OCI-LY1 (cell line): ENCODE data around the gene COPS2.

Source experiments
- H2AFZ ChIP-seq: fragments of 200-600 bp; sonication (generic), shearing (Covaris generic); 2 replicates; pipeline ENCODE4 v1.6.0; 2014; ENCODE audit warnings: antibody characterized with exemption, mild to moderate bottlenecking, low read length
- H3F3A ChIP-seq: fragments of 200-600 bp; sonication (generic), shearing (Covaris generic); 2 replicates; pipeline ENCODE4 v1.6.0; 2014; ENCODE audit warnings: mild to moderate bottlenecking, antibody characterized with exemption, low read length, moderate library complexity; ENCODE audit not compliant: insufficient read depth
- H3K27ac ChIP-seq: fragments of 200-600 bp; sonication (generic); 2 replicates; pipeline ENCODE4 v1.5.1; 2014; ENCODE audit warnings: low read length, mixed run types, mild to moderate bottlenecking, low read depth; ENCODE audit not compliant: poor library complexity, severe bottlenecking
- H3K27me3 ChIP-seq: fragments of 200-600 bp; sonication (generic); 2 replicates; pipeline ENCODE4 v1.6.0; 2014; ENCODE audit warnings: antibody characterized with exemption, mild to moderate bottlenecking, low read length, moderate library complexity; ENCODE audit not compliant: insufficient read depth
- H3K36me3 ChIP-seq: fragments of 200-600 bp; sonication (generic); 2 replicates; pipeline ENCODE4 v1.6.1; 2014; ENCODE audit warnings: mild to moderate bottlenecking, antibody characterized with exemption, low read length, moderate library complexity, mixed read lengths; ENCODE audit not compliant: insufficient read depth
- H3K4me1 ChIP-seq: fragments of 200-600 bp; sonication (generic); 2 replicates; pipeline ENCODE4 v1.5.1; 2014; ENCODE audit warnings: mild to moderate bottlenecking, low read length, moderate library complexity; ENCODE audit not compliant: insufficient read depth, severe bottlenecking
- H3K4me2 ChIP-seq: fragments of 200-600 bp; sonication (generic), shearing (Covaris generic); 2 replicates; pipeline ENCODE4 v1.6.1; 2014; ENCODE audit warnings: low read length
- H3K4me3 ChIP-seq: fragments of 200-600 bp; sonication (generic); 2 replicates; pipeline ENCODE4 v1.5.1; 2014; ENCODE audit warnings: low read length, low read depth, mild to moderate bottlenecking, mixed read lengths; ENCODE audit not compliant: poor library complexity, severe bottlenecking
- H3K79me2 ChIP-seq: fragments of 200-600 bp; shearing (Covaris generic); 2 replicates; pipeline ENCODE4 v1.6.1; 2016; ENCODE audit warnings: mixed run types, low read length, mixed read lengths; ENCODE audit not compliant: insufficient read depth
- H3K9ac ChIP-seq: fragments of 200-600 bp; sonication (generic), shearing (Covaris generic); 2 replicates; pipeline ENCODE4 v1.6.1; 2014; ENCODE audit warnings: mild to moderate bottlenecking, low read length, mixed read lengths
- H3K9me2 ChIP-seq: fragments of 200-600 bp; sonication (generic), shearing (Covaris generic); 2 replicates; pipeline ENCODE4 v1.6.1; 2014; ENCODE audit warnings: low read depth, mild to moderate bottlenecking, low read length, mixed read lengths
- H3K9me3 ChIP-seq: fragments of 200-600 bp; shearing (Covaris generic); 2 replicates; pipeline ENCODE4 v1.6.1; 2014; ENCODE audit warnings: low read length, mixed read lengths
- H4K20me1 ChIP-seq: fragments of 200-600 bp; sonication (generic), shearing (Covaris generic); 2 replicates; pipeline ENCODE4 v1.6.0; 2016; ENCODE audit warnings: mild to moderate bottlenecking, low read length; ENCODE audit not compliant: insufficient read depth
- CTCF ChIP-seq: fragments of 200-600 bp; sonication (generic), shearing (Covaris generic); IDR thresholded peaks from 2 replicates; pipeline ENCODE4 v1.5.1; 2017; ENCODE audit warnings: mild to moderate bottlenecking, antibody characterized with exemption, low read length, moderate library complexity, mixed read lengths
- EZH2 ChIP-seq: fragments of 200-600 bp; sonication (generic), shearing (Covaris generic); IDR thresholded peaks from 2 replicates; pipeline ENCODE4 v1.8.0; 2017; ENCODE audit warnings: borderline replicate concordance, mixed run types, mild to moderate bottlenecking, antibody characterized with exemption, low read length, moderate library complexity, mixed read lengths

Gene COPS2

DNA sequence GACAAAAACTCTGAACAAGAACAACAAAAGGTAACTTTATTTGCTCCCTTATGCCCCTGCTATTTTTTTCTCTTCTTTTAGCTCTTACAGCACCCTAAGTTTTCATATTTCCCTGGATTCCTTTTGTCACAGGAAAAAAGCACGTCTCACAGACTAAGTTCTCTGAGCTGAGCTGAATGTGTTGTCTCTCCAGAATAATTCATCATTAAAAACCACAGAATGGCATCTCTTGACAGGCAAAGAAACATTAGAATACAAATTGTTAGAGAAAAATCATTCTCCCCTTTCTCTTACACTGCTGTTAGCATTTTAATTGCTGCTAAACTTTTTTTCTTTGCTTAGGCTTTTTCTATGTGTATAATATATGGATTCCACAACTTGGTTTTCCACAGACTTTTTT, 60.5 kb downstream of the COPS2 start:
- no peak overlapping the region for H3K4me3 ChIP-seq
- no peak overlapping the region for H3K4me2 ChIP-seq
- H2AFZ ChIP-seq, result no peak overlapping the region
- H3K9me2 ChIP-seq, result no peaks in the 10 kb centered on the region
- H4K20me1 ChIP-seq, result no peaks in the 10 kb centered on the region
- TF ChIP-seq EZH2 (no peak), CTCF (no peak)
- no peak overlapping the region for H3K27ac ChIP-seq
- no peaks in the 10 kb centered on the region for H3F3A ChIP-seq
- H3K9ac ChIP-seq, result no peak overlapping the region
- no peaks in the 10 kb centered on the region for H3K27me3 ChIP-seq
- no peaks in the 10 kb centered on the region for H3K79me2 ChIP-seq
- H3K9me3 ChIP-seq, result no peaks in the 10 kb centered on the region
- H3K4me1 ChIP-seq, result no peaks in the 10 kb centered on the region
- peaks cover 4% of the 10 kb centered on the region for H3K36me3 ChIP-seq

- H3K9me2 ChIP-seq, result no peaks in the 10 kb centered on the region
- no peaks in the 10 kb centered on the region for H3K4me1 ChIP-seq
- H3K4me3 ChIP-seq, result no peak overlapping the region
- H3K4me2 ChIP-seq, result no peak overlapping the region
- H3K9me3 ChIP-seq, result no peaks in the 10 kb centered on the region
- H4K20me1 ChIP-seq, result no peaks in the 10 kb centered on the region
- H2AFZ ChIP-seq, result no peak overlapping the region
- H3K36me3 ChIP-seq, result no peaks in the 10 kb centered on the region
- H3K9ac ChIP-seq, result no peak overlapping the region
- TF ChIP-seq EZH2 (no peak), CTCF (no peak)
- no peak overlapping the region for H3K27ac ChIP-seq
- no peaks in the 10 kb centered on the region for H3K79me2 ChIP-seq
- H3K27me3 ChIP-seq, result no peaks in the 10 kb centered on the region
- H3F3A ChIP-seq, result no peaks in the 10 kb centered on the region
These were observed 61.9 kb downstream of the COPS2 start for GRCh38 chr15:49093252-49094105.

GRCh38 chr15:49088996-49089395, 66.4 kb downstream of the COPS2 start:
- Histone ChIP-seq H3K4me2 (no peak overlapping the region), H3K4me3 (no peak overlapping the region), H3K79me2 (no peaks in the 10 kb centered on the region), H3K9ac (no peak overlapping the region), H3F3A (no peaks in the 10 kb centered on the region), H3K4me1 (no peaks in the 10 kb centered on the region), H3K9me3 (no peaks in the 10 kb centered on the region), H3K27ac (no peak overlapping the region), H2AFZ (no peak overlapping the region), H3K9me2 (no peaks in the 10 kb centered on the region), H4K20me1 (no peaks in the 10 kb centered on the region), H3K27me3 (no peaks in the 10 kb centered on the region), H3K36me3 (no peaks in the 10 kb centered on the region)
- TF ChIP-seq EZH2 (no peak), CTCF (no peak)
